HG03064 (cell line): ENCODE data around the gene SCN5A.

Experiments used
- ATAC-seq: cut with Tn5 transposase; IDR thresholded peaks from one replicate; pipeline ENCODE4 v1.9.1; 2021; ENCODE audit warnings: low read depth; ENCODE audit not compliant: unreplicated experiment

Gene SCN5A

DNA sequence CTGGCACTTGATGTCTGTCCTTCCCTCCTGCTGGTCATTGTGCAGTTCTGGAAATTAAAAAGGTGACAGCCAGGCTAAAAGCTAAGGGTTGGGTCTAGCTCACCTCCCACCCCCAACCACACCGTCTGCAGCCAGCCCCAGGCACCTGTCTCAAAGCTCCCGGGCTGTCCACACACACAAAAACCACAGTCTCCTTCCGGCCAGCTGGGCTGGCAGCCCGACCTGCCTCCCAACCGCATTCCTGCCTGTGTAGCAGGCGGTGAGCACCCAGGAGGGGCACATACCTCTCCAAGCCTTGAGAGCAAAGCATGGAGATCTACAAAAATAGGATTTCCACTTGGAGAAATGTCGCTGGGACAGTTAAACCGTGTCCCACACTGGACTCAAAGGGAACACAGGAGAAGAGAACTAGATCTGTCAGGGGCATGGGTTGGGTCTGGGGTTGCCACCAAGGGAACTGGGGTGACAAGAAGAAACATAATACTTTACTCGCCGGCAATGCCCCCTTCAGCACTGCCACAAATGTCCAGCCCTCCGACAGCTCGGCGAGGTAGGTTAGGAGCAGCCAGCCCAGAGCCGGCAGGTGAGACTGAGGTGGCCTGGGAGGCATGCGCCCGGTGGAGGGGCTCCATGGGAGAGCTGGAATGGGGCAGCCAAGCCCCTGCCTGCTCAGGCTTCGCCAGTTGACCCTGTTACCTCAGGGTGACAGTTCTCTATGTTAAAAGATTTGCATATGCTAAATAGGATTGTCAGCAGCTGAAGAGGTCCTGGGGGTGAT is 101.1 kb downstream of the SCN5A start:
- no peak for ATAC-seq

DNA sequence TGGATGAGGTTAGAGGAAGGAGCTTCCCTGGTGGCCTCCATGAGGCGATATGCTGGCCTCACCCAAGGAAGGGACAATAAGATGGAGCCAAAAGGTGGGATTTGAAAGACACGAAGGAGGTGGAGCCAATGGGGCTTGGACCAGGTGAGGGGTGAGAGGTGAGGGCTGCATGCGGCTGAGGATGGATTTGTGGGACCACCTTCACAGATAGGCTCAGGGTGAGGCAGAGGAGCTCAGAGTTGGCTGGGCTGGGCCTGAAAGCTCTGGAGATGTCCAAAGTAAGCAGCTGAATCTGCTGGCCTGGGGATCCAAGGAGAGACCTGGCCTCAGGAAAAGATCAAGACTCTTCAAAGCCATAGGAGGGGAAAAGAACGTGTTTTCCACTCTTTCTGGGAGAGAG is 103.5 kb downstream of the SCN5A start:
- ATAC-seq, result no peak

DNA sequence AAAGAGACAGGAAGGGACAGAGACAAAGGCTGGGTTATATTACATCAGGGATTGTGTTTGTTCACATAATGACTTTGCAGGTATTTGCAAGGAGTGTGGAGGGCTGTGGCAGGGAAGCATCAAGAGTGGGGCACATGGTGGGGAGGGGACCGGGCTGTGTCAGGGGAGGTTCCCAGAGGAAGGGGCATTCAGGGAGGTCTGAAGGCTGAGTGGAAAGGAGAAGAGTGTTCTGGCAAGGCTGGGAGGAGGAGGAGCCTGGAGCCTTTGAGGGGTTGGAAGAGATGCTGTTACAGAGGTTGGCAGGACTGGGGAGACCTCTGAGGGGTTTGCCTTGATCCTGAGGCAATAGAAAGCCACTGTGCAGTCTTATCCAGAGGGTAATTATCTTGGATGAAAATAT is 103.9 kb downstream of the SCN5A start:
- no peak for ATAC-seq

DNA sequence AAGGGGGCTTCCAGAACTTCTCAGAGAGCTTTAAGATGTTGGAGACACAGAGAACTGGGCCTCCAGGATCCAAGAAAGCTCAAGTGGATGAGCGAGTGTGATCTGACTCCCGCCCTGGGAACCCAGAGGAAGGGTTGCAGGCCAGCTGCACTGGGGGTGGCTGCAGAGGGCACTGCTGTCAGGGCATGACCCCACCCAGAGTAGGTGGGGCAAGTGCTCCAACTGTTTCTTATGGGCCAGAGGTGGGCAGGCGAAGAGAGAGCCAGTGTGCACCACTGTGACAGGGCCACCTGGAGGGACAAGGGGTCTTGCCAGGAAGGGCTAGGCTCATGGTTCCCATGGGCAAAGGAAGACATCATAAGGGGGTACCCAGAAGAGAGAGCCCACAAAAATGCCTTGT is 104.6 kb downstream of the SCN5A start:
- ATAC-seq, result no peak

DNA sequence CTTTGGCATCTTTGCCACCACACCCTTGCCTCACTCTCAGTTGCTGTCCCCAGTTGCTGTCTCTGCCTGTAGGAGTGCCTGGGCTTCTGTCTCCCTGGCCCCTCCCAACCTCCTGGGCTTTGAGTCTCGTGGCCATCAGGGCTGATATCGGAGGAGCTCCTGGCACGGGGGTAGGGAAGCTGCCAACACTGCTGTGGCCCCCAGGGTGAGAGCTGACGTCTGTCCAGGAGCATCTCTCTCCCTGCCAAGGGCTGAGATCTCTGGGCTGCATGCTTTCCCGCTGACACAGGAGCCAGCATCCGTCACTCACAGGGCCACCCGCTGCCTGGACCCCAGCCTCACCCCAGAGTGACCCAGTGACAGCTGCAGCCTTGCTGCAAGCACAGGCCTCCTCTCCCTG is 105.9 kb downstream of the SCN5A start:
- no peak for ATAC-seq

DNA sequence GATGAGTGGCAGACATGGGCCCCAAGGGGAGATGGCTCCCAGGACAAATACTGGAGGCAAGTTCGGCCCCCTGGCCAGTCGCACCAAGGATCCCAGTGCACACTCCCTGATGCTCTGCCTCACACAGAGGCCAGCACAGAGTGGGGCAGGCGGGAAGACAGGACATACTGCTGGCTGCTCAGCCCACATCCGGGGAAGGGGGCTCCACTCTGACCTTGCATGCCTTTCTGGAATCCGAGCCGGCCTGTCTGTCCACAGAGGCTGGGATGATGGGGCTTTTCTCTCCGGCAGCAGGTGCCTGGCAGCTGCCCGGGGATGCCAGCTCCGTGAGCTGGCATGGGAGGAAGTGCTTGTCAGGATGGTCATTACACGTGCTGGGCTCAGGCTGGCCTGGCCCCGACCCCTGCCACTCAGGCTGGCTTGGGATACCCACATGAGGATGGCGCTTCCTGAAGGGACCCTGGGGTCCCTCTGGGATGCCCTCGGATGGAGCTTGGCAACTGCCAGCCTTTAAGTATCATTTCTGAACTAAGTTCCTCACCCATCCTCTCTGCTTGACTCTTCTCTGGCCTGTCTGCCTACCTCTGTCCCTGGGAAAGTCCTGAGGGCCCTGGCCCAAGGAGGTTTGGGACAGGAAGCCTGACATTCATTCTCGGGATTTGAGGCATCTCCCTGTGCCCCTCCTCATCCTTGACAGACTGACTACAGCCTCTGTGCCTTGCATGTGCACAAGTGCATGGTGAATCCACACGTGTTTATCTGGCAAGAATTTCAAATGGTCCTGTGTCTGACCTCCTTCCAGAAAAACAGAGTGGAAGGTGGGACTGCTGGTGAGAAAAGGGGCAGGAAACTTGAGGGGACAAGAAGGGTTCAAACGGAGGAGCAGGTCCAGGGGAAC is 106.8 kb downstream of the SCN5A start:
- ATAC-seq, result no peak

DNA sequence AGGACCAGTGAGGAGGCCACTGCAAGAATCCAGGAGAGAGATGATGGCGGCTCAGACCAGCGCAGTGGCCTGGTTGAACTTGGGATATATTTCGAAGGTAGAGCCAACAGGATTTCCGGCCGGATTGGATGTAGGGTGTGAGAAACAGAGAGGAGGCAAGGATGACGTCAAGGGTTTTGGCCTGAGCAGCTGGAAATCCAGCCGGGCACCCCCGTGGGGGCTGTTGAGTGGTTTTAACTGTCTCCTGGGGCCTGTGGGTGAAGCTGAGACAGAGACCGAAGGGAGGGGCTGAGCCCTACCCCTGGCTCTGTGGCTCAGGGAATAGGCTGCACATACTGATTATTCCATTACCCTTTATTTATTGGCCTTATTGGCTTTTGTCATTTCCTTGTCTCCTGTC is 107.7 kb downstream of the SCN5A start:
- no peak for ATAC-seq

DNA sequence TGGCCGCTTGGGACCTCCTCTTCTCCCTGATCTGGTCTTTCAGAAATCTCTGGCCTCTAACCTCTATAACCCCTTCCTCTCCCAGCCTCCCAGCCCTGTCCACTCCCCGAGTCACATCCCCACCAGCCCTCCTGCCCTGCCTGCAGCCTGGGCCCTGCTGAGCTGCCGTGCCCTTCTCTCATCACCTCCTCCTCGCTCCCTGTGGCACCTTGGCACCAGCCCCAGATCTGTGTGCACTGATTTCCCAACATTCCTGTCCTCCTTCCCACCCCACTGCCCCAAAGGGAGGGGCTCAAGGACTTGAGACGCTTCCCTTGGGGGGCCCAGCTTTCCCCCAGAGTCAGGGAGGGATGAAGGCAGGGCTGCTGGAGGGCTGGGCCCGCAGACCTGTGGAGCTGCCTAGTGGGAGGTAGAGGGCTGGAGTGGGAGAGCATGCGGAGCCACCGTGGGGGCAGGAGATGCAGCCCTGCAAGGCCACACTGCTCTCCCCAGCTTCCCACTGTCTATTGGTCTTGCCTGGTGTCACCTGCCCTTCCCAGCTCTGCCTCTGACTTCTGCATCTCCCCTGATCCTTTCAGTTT is 110.6 kb downstream of the SCN5A start:
- ATAC-seq, result no peak

DNA sequence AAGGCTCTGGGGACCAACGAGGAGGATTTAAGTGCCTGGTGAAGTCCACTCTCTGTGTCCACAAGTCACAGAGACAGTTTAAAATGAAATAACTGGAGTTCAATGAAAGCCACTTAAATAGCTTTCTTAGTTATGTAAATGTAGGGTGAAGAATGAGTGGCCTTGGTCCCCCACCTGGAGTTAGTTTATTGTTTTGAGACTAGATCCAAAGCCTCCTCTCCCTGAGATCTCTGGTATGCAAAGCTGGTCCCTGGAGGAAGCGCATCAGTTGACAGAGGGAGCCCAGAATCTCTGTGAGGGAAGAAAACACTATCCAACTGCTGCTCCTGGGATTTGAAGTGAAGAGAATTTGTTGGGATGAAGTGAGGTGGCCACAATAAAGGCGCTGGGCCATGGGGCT is 112.8 kb downstream of the SCN5A start:
- ATAC-seq, result no peak

DNA sequence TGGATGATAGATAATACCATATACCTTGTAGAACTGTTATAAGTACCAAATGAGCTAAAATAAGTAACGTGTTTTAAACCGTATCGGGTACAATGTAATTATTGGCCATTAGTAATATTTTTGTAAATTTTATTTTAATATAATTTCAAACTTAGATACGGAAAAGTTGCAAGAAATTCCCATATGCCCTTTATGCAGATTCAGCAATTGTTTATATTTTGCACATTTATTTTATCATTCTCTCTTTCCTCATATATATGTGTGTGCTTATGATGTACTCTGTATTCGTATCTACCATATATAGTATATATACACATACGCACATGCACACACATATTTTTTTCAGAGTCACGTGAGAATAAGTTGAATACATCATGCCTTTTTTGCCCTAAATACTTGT is 114.9 kb downstream of the SCN5A start:
- ATAC-seq, result no peak

DNA sequence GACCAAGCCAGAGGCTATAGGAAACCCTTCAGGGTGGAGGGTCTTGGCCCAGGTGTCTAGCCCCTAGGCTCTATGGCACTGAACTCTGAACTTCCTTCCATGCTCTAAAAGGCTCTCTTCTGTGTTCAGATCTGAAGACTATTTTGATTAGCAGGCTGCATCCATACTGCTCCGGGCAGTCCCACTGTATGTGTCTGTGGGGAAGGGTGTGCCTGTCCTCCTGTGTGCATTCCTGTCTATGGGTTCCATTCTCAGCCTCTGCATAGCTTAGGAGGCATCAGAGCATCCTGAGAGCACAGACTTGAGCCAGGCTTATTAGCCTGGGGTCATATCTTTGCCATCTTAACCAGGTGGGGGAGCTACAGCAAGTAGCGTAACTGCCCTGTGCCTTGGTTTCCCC is 115.3 kb downstream of the SCN5A start:
- no peak for ATAC-seq

DNA sequence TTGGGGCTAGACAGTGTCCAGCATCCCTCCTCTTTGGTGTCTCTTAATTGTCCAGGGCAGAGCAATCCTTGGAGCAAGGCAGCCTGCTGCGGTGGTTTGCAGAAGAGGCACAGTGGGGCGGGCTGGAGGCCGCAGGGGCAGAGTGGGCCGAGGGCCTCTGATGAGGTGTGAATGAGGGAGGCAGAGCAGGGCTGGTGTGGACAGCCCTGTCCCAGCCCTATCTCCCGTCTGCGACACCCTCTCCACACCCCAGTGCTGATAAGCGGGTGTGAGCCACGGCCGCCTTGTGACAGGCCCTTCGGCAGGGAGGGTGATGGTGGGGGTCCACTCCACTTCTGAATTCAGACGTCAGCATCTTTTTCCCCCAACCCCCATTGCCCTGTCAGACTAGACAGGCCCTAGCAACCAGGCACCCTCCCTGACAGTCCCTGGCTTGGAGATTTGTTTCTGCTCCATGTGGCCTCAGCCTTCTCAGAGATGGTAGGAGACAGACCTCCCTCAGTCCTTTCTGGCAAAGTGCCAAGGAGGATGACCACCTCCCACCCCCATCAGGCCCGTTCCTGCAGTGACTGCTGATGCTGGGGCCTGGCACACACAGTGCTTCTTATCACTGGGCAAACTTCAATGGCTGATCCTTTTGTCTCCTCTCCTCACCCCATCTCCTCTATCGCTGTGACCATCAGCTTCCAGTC is 116.1 kb downstream of the SCN5A start:
- ATAC-seq, result no peak

DNA sequence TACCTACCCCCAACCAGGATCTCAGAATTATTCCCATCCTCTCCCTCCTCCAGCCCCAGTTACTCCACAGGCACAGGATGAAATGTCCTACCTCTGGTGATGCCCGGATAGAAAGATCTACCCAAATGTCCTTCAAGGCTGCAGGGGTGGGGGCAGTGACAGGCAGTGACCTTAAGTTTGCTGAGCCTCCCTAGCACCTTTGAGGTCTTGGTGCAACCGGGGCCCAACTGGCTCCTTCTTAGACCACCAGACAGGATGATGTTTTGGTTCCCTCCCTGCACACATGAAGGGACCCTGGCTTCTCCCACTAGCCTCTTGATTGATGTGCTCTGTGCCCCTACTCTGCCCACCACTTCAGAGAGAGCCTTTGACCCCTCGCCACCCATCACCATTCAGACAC is 117.0 kb downstream of the SCN5A start:
- no peak for ATAC-seq

DNA sequence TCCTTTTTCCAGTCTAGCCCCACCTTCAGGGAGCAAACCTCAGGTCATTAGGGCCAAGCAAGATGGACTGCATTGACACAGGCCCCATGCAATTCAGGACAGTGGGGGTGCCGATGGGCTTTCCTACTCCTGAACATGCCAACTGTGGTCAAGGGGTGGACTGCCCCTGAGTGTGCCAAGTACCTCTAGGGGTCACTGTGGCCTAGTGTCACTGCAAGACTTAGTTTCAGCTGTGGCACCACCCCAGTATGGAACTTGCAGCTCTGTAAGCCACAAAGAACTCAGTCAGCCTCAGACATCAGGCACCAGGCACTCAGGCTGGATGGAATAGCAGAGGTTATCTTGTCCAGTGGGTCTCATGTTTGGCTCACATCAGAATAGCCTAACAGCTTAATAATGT is 121.0 kb downstream of the SCN5A start:
- no peak for ATAC-seq

DNA sequence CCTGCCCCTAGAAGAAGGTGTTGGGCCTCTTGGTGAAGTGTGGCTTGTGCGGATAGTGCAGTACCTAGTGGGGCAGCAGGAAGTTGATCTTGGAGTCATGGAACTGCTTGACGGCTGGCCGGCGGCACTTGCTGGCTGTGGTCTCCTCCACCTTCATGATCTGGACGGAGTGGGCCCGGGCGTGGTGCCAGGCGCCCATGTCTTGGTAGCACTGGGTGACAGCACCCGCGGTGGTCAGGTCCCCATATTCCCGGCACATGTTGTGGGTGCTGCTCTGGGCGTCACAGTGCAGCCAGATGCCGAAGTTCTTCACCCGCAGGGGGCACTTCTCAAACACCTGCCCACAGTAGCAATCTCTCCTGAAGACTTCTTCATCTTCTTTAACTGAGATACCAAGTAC is 122.7 kb downstream of the SCN5A start:
- no peak for ATAC-seq

DNA sequence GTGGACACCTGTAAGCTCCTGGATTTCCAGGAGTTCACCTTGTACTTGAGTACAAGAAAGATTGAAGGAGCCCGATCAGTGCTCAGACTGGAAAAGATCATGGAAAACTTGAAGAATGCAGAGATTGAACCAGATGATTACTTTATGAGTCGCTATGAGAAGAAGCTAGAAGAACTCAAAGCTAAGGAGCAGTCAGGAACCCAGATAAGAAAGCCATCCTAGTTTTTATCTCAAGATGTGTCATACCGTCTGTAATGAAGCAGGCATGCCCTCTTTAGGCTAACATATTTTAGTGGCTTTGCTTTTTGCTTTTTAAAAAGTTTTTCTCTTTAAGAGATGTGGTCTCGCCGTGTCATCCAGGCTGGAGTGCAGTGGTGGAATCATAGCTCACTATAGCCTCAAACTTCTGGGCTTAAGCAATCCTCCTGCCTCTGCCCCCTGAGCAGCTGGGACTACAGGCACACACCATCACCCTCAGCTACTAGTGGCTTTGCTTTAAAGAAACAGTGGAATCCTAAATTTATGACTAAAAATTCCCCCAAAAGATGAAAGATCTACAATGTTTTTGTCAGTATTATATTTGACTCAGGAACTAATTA is 125.2 kb downstream of the SCN5A start:
- ATAC-seq, result no peak

DNA sequence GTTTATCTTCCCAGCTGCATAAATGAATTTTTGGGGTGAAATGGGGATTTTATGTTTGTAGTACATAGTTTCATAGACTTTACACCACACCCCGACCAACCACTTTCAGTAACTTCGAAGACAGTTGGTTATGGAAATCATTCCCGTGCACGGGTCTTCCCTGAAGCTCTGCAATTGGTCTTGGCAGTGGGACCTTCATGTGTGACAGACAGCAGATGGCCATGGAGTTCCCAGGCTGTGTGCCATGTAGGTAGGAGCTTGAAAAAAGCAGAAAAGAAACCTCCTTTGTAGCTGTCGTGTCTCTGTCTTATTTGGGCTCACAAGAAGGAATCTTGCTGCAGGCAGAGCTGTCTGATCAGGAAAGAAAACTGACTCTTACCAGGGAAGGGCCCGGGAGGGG is 127.5 kb downstream of the SCN5A start:
- no peak for ATAC-seq

DNA sequence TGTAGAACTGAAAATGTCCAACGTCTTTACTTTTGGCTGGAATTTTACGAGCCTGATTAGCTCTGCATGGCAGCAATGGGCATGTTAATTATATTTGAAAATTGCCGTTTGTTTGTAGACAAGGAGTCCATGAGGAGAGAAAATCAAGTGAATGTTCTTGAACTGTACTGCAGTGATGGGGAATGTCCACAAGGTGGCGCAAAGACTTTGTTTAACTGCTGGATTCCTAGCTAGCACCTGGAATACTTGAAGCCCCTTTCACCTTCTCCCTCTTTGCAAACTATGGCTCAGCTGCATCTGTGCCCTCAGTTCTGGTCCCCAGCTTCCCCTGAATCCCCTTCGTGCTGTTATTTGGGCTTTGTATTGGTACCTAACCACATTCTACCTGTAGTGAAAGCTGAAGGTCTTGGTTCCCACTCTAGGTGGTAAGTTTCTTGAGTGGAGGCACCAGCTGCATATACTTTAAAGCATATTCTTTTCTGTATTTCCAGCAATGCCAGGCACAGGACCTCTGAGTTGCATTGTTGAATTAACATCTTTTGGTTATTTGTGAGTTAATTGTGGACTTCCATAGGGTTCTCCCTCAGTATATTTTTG is 128.0 kb downstream of the SCN5A start:
- ATAC-seq, result no peak

DNA sequence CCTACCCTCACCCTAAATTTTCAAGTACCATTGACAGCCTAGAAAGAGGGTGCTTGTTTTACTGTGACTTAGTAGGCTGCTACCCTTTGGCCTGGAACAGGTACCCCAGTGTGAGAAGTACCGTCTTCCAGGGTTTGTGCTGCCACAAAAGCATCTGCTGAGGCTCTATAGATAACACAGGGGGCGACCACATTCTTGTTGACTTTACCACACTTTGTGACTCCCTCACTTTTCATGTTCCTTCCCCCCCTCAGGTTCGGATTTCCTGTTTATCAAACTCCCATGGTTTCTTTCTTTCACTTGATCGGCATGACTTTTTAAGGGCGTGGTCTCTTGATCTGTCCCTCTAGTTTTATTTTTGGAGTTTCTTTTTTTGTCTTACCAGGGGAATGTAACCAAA is 129.8 kb downstream of the SCN5A start:
- ATAC-seq, result no peak

DNA sequence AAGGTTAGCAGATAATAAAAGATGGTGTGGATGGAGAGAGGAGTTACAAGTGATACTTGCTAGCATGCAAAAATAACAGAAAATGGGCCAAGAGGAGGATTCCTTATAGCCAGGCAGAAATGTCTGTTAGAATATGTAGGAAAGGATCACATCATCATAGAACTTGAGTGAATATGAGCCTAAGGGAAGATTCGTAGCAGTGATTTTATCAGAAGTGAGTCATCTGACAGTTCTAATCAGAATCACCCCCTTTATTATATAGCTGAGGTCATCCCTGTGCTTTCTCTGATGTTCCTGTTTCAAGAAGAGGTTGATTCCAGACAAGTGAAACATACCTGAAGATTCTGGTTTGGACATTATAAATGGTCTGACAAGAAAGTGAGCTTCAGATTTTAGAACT is 130.5 kb downstream of the SCN5A start:
- ATAC-seq, result no peak
